ES-I3 (cell line): Measurements from ENCODE around the gene ATP8B4.

Source experiments
- H3K36me3 ChIP-seq: 2 replicates; pipeline ENCODE4 v1.6.1; 2013; ENCODE audit warnings: mild to moderate bottlenecking, low read length, control low read depth, moderate library complexity; ENCODE audit not compliant: insufficient read depth
- H3K4me1 ChIP-seq: 2 replicates; pipeline ENCODE4 v1.6.1; 2013; ENCODE audit warnings: mild to moderate bottlenecking, control low read depth, low read length; ENCODE audit not compliant: insufficient read depth
- H3K9ac ChIP-seq: 2 replicates; pipeline ENCODE4 v1.6.1; 2013; ENCODE audit warnings: low read depth, mild to moderate bottlenecking, low read length, moderate library complexity
- H3K9me3 ChIP-seq: 2 replicates; pipeline ENCODE4 v1.6.1; 2013; ENCODE audit warnings: mild to moderate bottlenecking, low read length, moderate library complexity; ENCODE audit not compliant: control insufficient read depth, insufficient read depth

ATP8B4 gene

GRCh38 chr15:50018491-50018890 is 100.5 kb downstream of the ATP8B4 start:
- Histone ChIP-seq H3K36me3 (no peaks in the 10 kb centered on the region), H3K9ac (no peak overlapping the region), H3K9me3 (no peaks in the 10 kb centered on the region)

GRCh38 chr15:50017522-50017921 is 101.5 kb downstream of the ATP8B4 start:
- H3K9ac ChIP-seq = no peak overlapping the region
- no peaks in the 10 kb centered on the region for H3K36me3 ChIP-seq
- H3K4me1 ChIP-seq = no peaks in the 10 kb centered on the region
- H3K9me3 ChIP-seq = no peaks in the 10 kb centered on the region

More at GRCh38 chr15:50018491-50018890, 100.5 kb downstream of the ATP8B4 start:
- no peaks in the 10 kb centered on the region for H3K4me1 ChIP-seq

GRCh38 chr15:50016951-50017350 is 102.1 kb downstream of the ATP8B4 start:
- H3K9ac ChIP-seq = no peak overlapping the region
- no peaks in the 10 kb centered on the region for H3K36me3 ChIP-seq
- no peaks in the 10 kb centered on the region for H3K9me3 ChIP-seq
- H3K4me1 ChIP-seq = no peaks in the 10 kb centered on the region

GRCh38 chr15:50012790-50013189 is 106.2 kb downstream of the ATP8B4 start:
- Histone ChIP-seq H3K9ac (no peak overlapping the region), H3K4me1 (no peaks in the 10 kb centered on the region), H3K9me3 (no peaks in the 10 kb centered on the region), H3K36me3 (no peaks in the 10 kb centered on the region)

- no peaks in the 10 kb centered on the region for H3K36me3 ChIP-seq
- H3K9me3 ChIP-seq = no peaks in the 10 kb centered on the region
- H3K4me1 ChIP-seq = no peaks in the 10 kb centered on the region
- H3K9ac ChIP-seq = no peak overlapping the region
These were observed 109.4 kb downstream of the ATP8B4 start for GRCh38 chr15:50009634-50010033.

GRCh38 chr15:50003786-50004334 is 115.2 kb downstream of the ATP8B4 start:
- H3K9ac ChIP-seq = peak overlapping the region; percentile 25; the same call in 1 of the 2 replicates

DNA sequence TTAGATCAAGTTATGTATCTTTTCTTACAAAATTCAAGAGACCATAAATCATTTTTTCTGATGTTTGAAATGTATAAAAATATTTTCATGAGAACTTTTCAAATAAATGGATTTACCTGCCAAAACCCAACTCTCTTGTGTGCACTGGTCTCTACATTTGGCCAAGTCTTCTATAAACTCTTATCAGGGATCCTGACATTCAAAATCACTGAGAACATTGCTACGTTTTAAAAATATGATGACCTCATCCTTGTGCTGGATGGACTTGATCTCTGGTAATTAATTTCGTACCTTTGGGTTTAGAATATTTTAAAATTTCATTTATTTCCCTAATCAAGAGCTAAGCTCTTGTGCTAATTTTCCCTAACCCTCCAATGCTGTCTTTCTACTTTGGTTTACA is 127.4 kb downstream of the ATP8B4 start:
- Histone ChIP-seq H3K4me1 (no peaks in the 10 kb centered on the region), H3K9me3 (no peaks in the 10 kb centered on the region), H3K36me3 (no peaks in the 10 kb centered on the region), H3K9ac (no peak overlapping the region)

More at GRCh38 chr15:50003786-50004334, 115.2 kb downstream of the ATP8B4 start:
- Histone ChIP-seq H3K9me3 (no peaks in the 10 kb centered on the region), H3K36me3 (no peaks in the 10 kb centered on the region), H3K4me1 (0 out of 2 replicates have a peak, but pooled peaks cover 8% of the 10 kb centered on the region)

GRCh38 chr15:49990835-49991545 is 128.0 kb downstream of the ATP8B4 start:
- H3K4me1 ChIP-seq = no peaks in the 10 kb centered on the region
- no peaks in the 10 kb centered on the region; the same call in 1 of the 2 replicates for H3K36me3 ChIP-seq
- H3K9ac ChIP-seq = no peak overlapping the region
- no peaks in the 10 kb centered on the region for H3K9me3 ChIP-seq

GRCh38 chr15:49989498-49989897 is 129.5 kb downstream of the ATP8B4 start:
- Histone ChIP-seq H3K36me3 (no peaks in the 10 kb centered on the region; the same call in 1 of the 2 replicates), H3K4me1 (no peaks in the 10 kb centered on the region), H3K9me3 (no peaks in the 10 kb centered on the region), H3K9ac (no peak overlapping the region)

GRCh38 chr15:49988766-49989165 is 130.3 kb downstream of the ATP8B4 start:
- no peaks in the 10 kb centered on the region for H3K9me3 ChIP-seq
- H3K9ac ChIP-seq = no peak overlapping the region
- H3K36me3 ChIP-seq = no peaks in the 10 kb centered on the region; the same call in 1 of the 2 replicates
- no peaks in the 10 kb centered on the region for H3K4me1 ChIP-seq

GRCh38 chr15:49987896-49988295 is 131.1 kb downstream of the ATP8B4 start:
- Histone ChIP-seq H3K36me3 (no peaks in the 10 kb centered on the region; the same call in 1 of the 2 replicates), H3K9me3 (no peaks in the 10 kb centered on the region)

DNA sequence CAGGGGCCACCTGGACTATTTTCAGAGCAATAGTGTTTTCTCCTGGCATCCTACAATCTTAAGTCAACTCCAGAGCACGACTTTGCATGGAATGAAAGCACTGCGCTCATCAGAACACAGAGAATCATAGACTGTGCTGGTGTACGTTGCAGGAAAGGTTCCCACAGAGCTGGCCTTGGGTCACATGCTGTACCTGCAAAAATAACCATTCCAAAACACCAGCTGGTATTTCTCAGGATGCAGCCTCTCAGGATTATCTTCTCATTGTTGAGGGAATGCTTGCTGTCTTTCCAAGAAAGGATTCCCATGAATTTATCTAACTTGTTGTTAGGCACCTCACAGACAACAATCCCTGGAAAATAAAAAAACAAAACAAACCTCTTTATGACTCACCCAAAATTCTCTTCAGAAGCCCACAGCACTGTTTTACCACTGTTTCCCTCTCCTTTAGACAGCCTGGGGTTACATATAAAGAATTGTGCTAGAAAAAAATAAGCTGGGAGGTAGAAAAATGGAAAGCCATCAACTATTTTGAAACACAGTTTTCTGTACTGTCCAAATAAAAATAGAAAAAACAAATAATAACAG is 131.7 kb downstream of the ATP8B4 start:
- Histone ChIP-seq H3K4me1 (no peaks in the 10 kb centered on the region), H3K9ac (no peak overlapping the region), H3K36me3 (no peaks in the 10 kb centered on the region; the same call in 1 of the 2 replicates), H3K9me3 (no peaks in the 10 kb centered on the region)

More at GRCh38 chr15:49987896-49988295, 131.1 kb downstream of the ATP8B4 start:
- no peaks in the 10 kb centered on the region for H3K4me1 ChIP-seq
- no peak overlapping the region for H3K9ac ChIP-seq

GRCh38 chr15:49986326-49986725 is 132.7 kb downstream of the ATP8B4 start:
- H3K9ac ChIP-seq = no peak overlapping the region
- H3K36me3 ChIP-seq = no peaks in the 10 kb centered on the region; the same call in 1 of the 2 replicates
- H3K4me1 ChIP-seq = no peaks in the 10 kb centered on the region
- H3K9me3 ChIP-seq = no peaks in the 10 kb centered on the region

DNA sequence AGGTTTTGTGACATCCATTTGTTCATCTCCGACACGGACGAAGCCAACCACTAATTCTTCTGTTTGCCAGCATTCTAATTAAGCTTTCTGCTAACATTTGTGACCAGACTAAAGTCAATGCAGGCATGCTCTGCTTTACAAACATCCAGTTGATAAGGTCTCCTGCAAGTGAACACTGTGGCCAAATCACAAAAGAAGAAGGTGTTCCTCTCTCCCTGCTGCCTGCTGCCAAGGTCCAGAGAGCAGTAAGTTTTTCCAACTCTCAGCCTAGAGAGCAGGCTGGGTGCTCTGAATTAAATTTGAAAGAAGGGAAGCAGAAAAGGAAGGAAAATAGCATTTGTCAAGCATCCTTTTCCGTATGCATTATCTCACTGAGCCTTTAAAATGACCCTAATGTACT is 133.6 kb downstream of the ATP8B4 start:
- Histone ChIP-seq H3K4me1 (no peaks in the 10 kb centered on the region), H3K9me3 (no peaks in the 10 kb centered on the region), H3K36me3 (no peaks in the 10 kb centered on the region; the same call in 1 of the 2 replicates), H3K9ac (no peak overlapping the region)

GRCh38 chr15:49984436-49984835 is 134.6 kb downstream of the ATP8B4 start:
- H3K9ac ChIP-seq = no peak overlapping the region
- H3K36me3 ChIP-seq = no peaks in the 10 kb centered on the region; the same call in 1 of the 2 replicates
- no peaks in the 10 kb centered on the region for H3K9me3 ChIP-seq
- no peaks in the 10 kb centered on the region for H3K4me1 ChIP-seq
